CD14-positive monocyte (primary cell): Measurements from ENCODE around the gene OSCP1. TPM values are rescaled to one million over a fixed set of nuclear protein-coding genes. Genes with fewer than 3 reads are reported as not detected.

Experiments
- DNase-seq, 3 donors: peaks; one replicate each; pipeline ENCODE4 v3.0.0-alpha.2; 2011 to 2022
- H2AFZ ChIP-seq: 2 replicates; pipeline ENCODE4 v1.6.0; 2012; ENCODE audit warnings: mild to moderate bottlenecking, low read depth, low read length, inconsistent platforms; ENCODE audit not compliant: insufficient read depth, poor library complexity, severe bottlenecking
- H3K27ac ChIP-seq, 2 donors: 1 replicate in 1 of 2; 2 replicates in 1 of 2; pipeline ENCODE4 v1.5.1; 2012 to 2013; ENCODE audit warnings: low read length in 2 of 2, control low read depth in 1 of 2, inconsistent platforms in 1 of 2, low read depth in 1 of 2, mild to moderate bottlenecking in 1 of 2
- H3K27me3 ChIP-seq, 2 donors: one replicate each; pipeline versions ENCODE4 v1.6.0 to v1.6.1; 2011 to 2013; ENCODE audit warnings: low read length in 2 of 2; ENCODE audit not compliant: control insufficient read depth in 2 of 2, insufficient read depth in 2 of 2
- H3K36me3 ChIP-seq, 2 donors: replicated peaks in 1 of 2; 1 replicate in 1 of 2; 2 replicates in 1 of 2; pipeline versions ENCODE4 v1.5.1 to v1.6.1; 2012 to 2013; ENCODE audit warnings: low read length in 2 of 2, control low read depth in 1 of 2, inconsistent platforms in 1 of 2, mild to moderate bottlenecking in 1 of 2; ENCODE audit not compliant: insufficient read depth in 2 of 2, control insufficient read depth in 1 of 2
- H3K4me1 ChIP-seq, 2 donors: 1 replicate in 1 of 2; 2 replicates in 1 of 2; pipeline versions ENCODE4 v1.5.1 to v1.6.1; 2012 to 2013; ENCODE audit warnings: low read length in 2 of 2, control low read depth in 1 of 2, inconsistent platforms in 1 of 2, mild to moderate bottlenecking in 1 of 2, moderate library complexity in 1 of 2; ENCODE audit not compliant: insufficient read depth in 2 of 2, control insufficient read depth in 1 of 2
- H3K4me2 ChIP-seq: replicated peaks from 2 replicates; pipeline ENCODE3; 2012; ENCODE audit warnings: low read length, moderate library complexity, mild to moderate bottlenecking; ENCODE audit not compliant: poor library complexity, severe bottlenecking; ENCODE audit errors: extremely low read depth
- H3K4me3 ChIP-seq, 3 experiments: fragments of 200-600 bp in 1 of 3; sonication (generic) in 1 of 3; replicated peaks in 1 of 3; 1 replicate in 2 of 3; 2 replicates in 1 of 3; pipeline ENCODE4 v1.5.1; 2011 to 2013; ENCODE audit warnings: low read length in 3 of 3, mild to moderate bottlenecking in 3 of 3, control low read depth in 2 of 3, low read depth in 2 of 3, inconsistent platforms in 1 of 3, moderate library complexity in 1 of 3
- H3K79me2 ChIP-seq: 2 replicates; pipeline ENCODE4 v1.6.0; 2012; ENCODE audit warnings: mild to moderate bottlenecking, control low read depth, inconsistent platforms, low read length, moderate library complexity; ENCODE audit not compliant: insufficient read depth
- H3K9ac ChIP-seq: 2 replicates; pipeline ENCODE4 v1.6.0; 2017; ENCODE audit warnings: low read length, mild to moderate bottlenecking; ENCODE audit not compliant: insufficient read depth, poor library complexity, severe bottlenecking
- H3K9me3 ChIP-seq, 2 donors: replicated peaks in 1 of 2; 1 replicate in 1 of 2; 2 replicates in 1 of 2; pipeline versions ENCODE4 v1.5.1 to v1.6.1; 2012 to 2013; ENCODE audit warnings: low read length in 2 of 2, control low read depth in 1 of 2; ENCODE audit not compliant: control insufficient read depth in 1 of 2, insufficient read depth in 1 of 2
- H4K20me1 ChIP-seq: 2 replicates; pipeline ENCODE4 v1.6.0; 2012; ENCODE audit warnings: mild to moderate bottlenecking, low read length, control low read depth, moderate library complexity; ENCODE audit not compliant: insufficient read depth
- H3K27ac Mint-ChIP-seq, 7 donors: one replicate each; pipeline ENCODE4 v1.8.0; 2020; ENCODE audit warnings: mild to moderate bottlenecking in 7 of 7, mixed read lengths in 7 of 7, moderate library complexity in 6 of 7, inconsistent platforms in 2 of 7
- H3K27me3 Mint-ChIP-seq, 3 donors: one replicate each; pipeline ENCODE4 v1.8.0; 2021 to 2022; ENCODE audit warnings: low read depth in 3 of 3, mild to moderate bottlenecking in 3 of 3, mixed read lengths in 3 of 3, moderate library complexity in 3 of 3, inconsistent platforms in 1 of 3
- H3K36me3 Mint-ChIP-seq, 2 donors: one replicate each; pipeline ENCODE4 v1.8.0; 2020; ENCODE audit warnings: mixed read lengths in 2 of 2, inconsistent platforms in 1 of 2, mild to moderate bottlenecking in 1 of 2
- H3K4me1 Mint-ChIP-seq: one replicate; pipeline ENCODE4 v1.8.0; 2020; ENCODE audit warnings: mild to moderate bottlenecking, mixed read lengths
- H3K4me3 Mint-ChIP-seq, 2 donors: one replicate each; pipeline ENCODE4 v1.8.0; 2020; ENCODE audit warnings: mild to moderate bottlenecking in 2 of 2, mixed read lengths in 2 of 2, moderate library complexity in 1 of 2
- H3K9me3 Mint-ChIP-seq, 7 donors: one replicate each; pipeline ENCODE4 v1.8.0; 2020 to 2022; ENCODE audit warnings: mixed read lengths in 7 of 7, mild to moderate bottlenecking in 6 of 7, moderate library complexity in 6 of 7, inconsistent platforms in 2 of 7
- WGBS: methylation state at CpG from one replicate; pipeline ENCODE4 v1.1.5; 2013; ENCODE audit warnings: missing lambda C conversion rate; ENCODE audit not compliant: insufficient coverage; 5-methylcytosine and 5-hydroxymethylcytosine counted together
- intact Hi-C, 2 donors: fragments of 100-400 bp; cut with micrococcal nuclease; formaldehyde crosslinking; loops; one replicate each; pipeline versions ENCODE4 v1.15.0 to v1.15.1; 2023
- polyA plus RNA-seq, 3 donors: library from polyadenylated mRNA; depleted of rRNA in 1 of 3; unstranded in 2 of 3; stranded (reverse) in 1 of 3; fragments of 300-500 nt in 2 of 3; fragments of >200 nt in 1 of 3; fragmentation: Illumina TruSeq in 2 of 3; gene quantifications; 1 replicate in 2 of 3; 2 replicates in 1 of 3; pipeline ENCODE4 v1.2.3, GENCODE V29; 2012 to 2021
- TF ChIP-seq, protein P1 (sequence below): fragments of 200-600 bp; IDR thresholded peaks from one replicate; pipeline ENCODE4 v1.8.0; 2022; ENCODE audit warnings: antibody characterized with exemption, mild to moderate bottlenecking

OSCP1 gene
- polyA plus RNA-seq, 3 donors: 0.12 to 0.82 TPM; not detected in 1

GRCh38 chr1:36484099-36484498, 33.8 kb upstream of the OSCP1 start:
- H3K9me3 Mint-ChIP-seq: peaks cover 0 to 4% (median 0%) of the 10 kb centered on the region in 7 donors
- Histone ChIP-seq H3K4me1 (peaks cover 91 to 96% of the 10 kb centered on the region in 2 donors), H3K9me3 (no peaks in the 10 kb centered on the region), H3K36me3 (peaks cover 21 to 22% of the 10 kb centered on the region in 2 donors), H3K27me3 (no peaks in the 10 kb centered on the region), H3K4me2 (no peak overlapping the region), H3K4me3 (no peak overlapping the region), H3K9ac (no peak overlapping the region), H3K27ac (peak overlapping the region in 1 of 2 donors; percentile 94), H2AFZ (no peak overlapping the region), H3K79me2 (peaks cover 41% of the 10 kb centered on the region), H4K20me1 (peaks cover 22% of the 10 kb centered on the region)
- 100% methylated on average over 2 of the region's 2 CpGs for WGBS
- peaks cover 0 to 5% (median 0%) of the 10 kb centered on the region in 3 donors for H3K27me3 Mint-ChIP-seq
- no peak overlapping the region for H3K4me3 Mint-ChIP-seq
- peaks cover 25 to 37% of the 10 kb centered on the region in 2 donors for H3K36me3 Mint-ChIP-seq
- peak overlapping the region in 6 of 7 donors; percentile 78 to 98 (median 86) for H3K27ac Mint-ChIP-seq
- peaks cover 91% of the 10 kb centered on the region for H3K4me1 Mint-ChIP-seq
- intact Hi-C loops: no loop called here
- no peak for DNase-seq
- TF ChIP-seq, protein P1, sequence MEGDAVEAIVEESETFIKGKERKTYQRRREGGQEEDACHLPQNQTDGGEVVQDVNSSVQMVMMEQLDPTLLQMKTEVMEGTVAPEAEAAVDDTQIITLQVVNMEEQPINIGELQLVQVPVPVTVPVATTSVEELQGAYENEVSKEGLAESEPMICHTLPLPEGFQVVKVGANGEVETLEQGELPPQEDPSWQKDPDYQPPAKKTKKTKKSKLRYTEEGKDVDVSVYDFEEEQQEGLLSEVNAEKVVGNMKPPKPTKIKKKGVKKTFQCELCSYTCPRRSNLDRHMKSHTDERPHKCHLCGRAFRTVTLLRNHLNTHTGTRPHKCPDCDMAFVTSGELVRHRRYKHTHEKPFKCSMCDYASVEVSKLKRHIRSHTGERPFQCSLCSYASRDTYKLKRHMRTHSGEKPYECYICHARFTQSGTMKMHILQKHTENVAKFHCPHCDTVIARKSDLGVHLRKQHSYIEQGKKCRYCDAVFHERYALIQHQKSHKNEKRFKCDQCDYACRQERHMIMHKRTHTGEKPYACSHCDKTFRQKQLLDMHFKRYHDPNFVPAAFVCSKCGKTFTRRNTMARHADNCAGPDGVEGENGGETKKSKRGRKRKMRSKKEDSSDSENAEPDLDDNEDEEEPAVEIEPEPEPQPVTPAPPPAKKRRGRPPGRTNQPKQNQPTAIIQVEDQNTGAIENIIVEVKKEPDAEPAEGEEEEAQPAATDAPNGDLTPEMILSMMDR: no peak

GRCh38 chr1:36482724-36483388, 32.6 kb upstream of the OSCP1 start, which contains the start of gene CSF3R:
Gene CSF3R, minus strand, starts transcription at chr1:36482913. Its CDS starts 3,417 bp downstream, at chr1:36479496.
- peak; percentile 70 to 84 (median 79) for DNase-seq
- no peaks in the 10 kb centered on the region for H3K27me3 ChIP-seq
- peak within 1 kb of the TSS; percentile 92 for H3K9ac ChIP-seq
- H3K4me1 ChIP-seq: peaks cover 81 to 93% of the 10 kb centered on the region in 2 donors
- H3K4me3 ChIP-seq: peak within 1 kb of the TSS; percentile 64 to 98 (median 82)
- H3K27ac ChIP-seq: peak within 1 kb of the TSS; percentile 92 to 98
- Mint-ChIP-seq H3K9me3 (peaks cover 0 to 2% (median 0%) of the 10 kb centered on the region in 7 donors), H3K27me3 (peaks cover 0 to 3% (median 0%) of the 10 kb centered on the region in 3 donors), H3K27ac (peak within 1 kb of the TSS; percentile 91 to 97 (median 96)), H3K36me3 (peaks cover 33 to 47% of the 10 kb centered on the region in 2 donors), H3K4me1 (peaks cover 87% of the 10 kb centered on the region), H3K4me3 (peak within 1 kb of the TSS; percentile 98 to 100)
- H3K36me3 ChIP-seq: peaks cover 28 to 34% of the 10 kb centered on the region in 2 donors
- TF ChIP-seq, protein P1: no peak
- peak within 1 kb of the TSS; percentile 89 for H3K4me2 ChIP-seq
- H4K20me1 ChIP-seq: peaks cover 32% of the 10 kb centered on the region
- H3K9me3 ChIP-seq: no peaks in the 10 kb centered on the region
- WGBS: 0% methylated on average over 7 of the region's 13 CpGs
- H3K79me2 ChIP-seq: peaks cover 50% of the 10 kb centered on the region
- intact Hi-C loops: no loop called here
- H2AFZ ChIP-seq: peak within 1 kb of the TSS; percentile 90
